Gastrocnemius medialis (tissue), 4 donors: ENCODE results near the gene SPEM1. TPM values are rescaled to one million over a fixed set of nuclear protein-coding genes. Genes with fewer than 3 reads are reported as not detected.

ENCODE experiments used
- ATAC-seq, 2 donors: fragments of 150-250 bp; one replicate each; pipeline ENCODE4 v1.9.1; 2016
- DNase-seq, 2 donors: peaks; one replicate each; pipeline ENCODE4 v3.0.0-alpha.2; 2019
- H3K27ac ChIP-seq, 4 donors: fragments of 200-600 bp; sonication (generic); 1 replicate in 1 of 4; 2 replicates in 3 of 4; pipeline ENCODE4 v1.5.1; 2016 to 2018; ENCODE audit warnings: mild to moderate bottlenecking in 2 of 4, moderate library complexity in 1 of 4
- H3K27me3 ChIP-seq, 3 donors: fragments of 200-600 bp; sonication (generic) in 2 of 3; 1 replicate in 1 of 3; 2 replicates in 2 of 3; pipeline versions ENCODE4 v1.5.1 to v1.6.0; 2016 to 2019; ENCODE audit warnings: mild to moderate bottlenecking in 1 of 3, moderate library complexity in 1 of 3
- H3K36me3 ChIP-seq, 2 donors: fragments of 200-600 bp; sonication (generic) in 1 of 2; one replicate each; pipeline ENCODE4 v1.5.1; 2017 to 2018
- H3K4me1 ChIP-seq, 2 donors: fragments of 200-600 bp; sonication (generic) in 1 of 2; one replicate each; pipeline ENCODE4 v1.5.1; 2016 to 2017; ENCODE audit warnings: mild to moderate bottlenecking in 2 of 2
- H3K4me3 ChIP-seq, 4 donors: fragments of 200-600 bp; sonication (generic) in 3 of 4; 1 replicate in 1 of 4; 2 replicates in 3 of 4; pipeline ENCODE4 v1.5.1; 2016 to 2019; ENCODE audit warnings: mild to moderate bottlenecking in 2 of 4
- H3K9me3 ChIP-seq, 3 donors: fragments of 200-600 bp; sonication (generic) in 2 of 3; 1 replicate in 1 of 3; 2 replicates in 2 of 3; pipeline ENCODE4 v1.5.1; 2016 to 2019
- POLR2A ChIP-seq, 2 donors: fragments of 450-650 bp; IDR thresholded peaks; one replicate each; pipeline ENCODE4 v1.6.1; 2017; ENCODE audit warnings: antibody characterized with exemption in 2 of 2, mild to moderate bottlenecking in 2 of 2, moderate library complexity in 2 of 2
- in situ Hi-C, 4 donors: fragments of 200-750 bp; cut with MboI; loops; one replicate each; pipeline versions ENCODE4 v1.15.0 to v1.8.0; 2017; ENCODE audit warnings: low sequenced_read_pairs in 4 of 4
- intact Hi-C: fragments of 100-400 bp; cut with DNase I; formaldehyde crosslinking; loops from one replicate; pipeline ENCODE4 v1.15.1; 2023; ENCODE audit warnings: low total_unique reads
- total RNA-seq, 4 donors: library from RNA; depleted of rRNA; stranded (reverse); fragments of >200 nt; gene quantifications; one replicate each; pipeline versions ENCODE4 v1.1.0 to v1.2.3, GENCODE V29; 2016
- TF ChIP-seq, protein P1 (sequence below), 5 experiments: fragments of 450-650 bp in 3 of 5; fragments of 200-600 bp in 2 of 5; sonication (generic) in 2 of 5; IDR thresholded peaks in 4 of 5; conservative IDR thresholded peaks in 1 of 5; 1 replicate in 4 of 5; 2 replicates in 1 of 5; pipeline ENCODE4 v1.5.1; 2016 to 2019; ENCODE audit warnings: antibody characterized with exemption in 5 of 5, mild to moderate bottlenecking in 3 of 5, moderate library complexity in 3 of 5

Gene SPEM1
- total RNA-seq, 4 donors from 2014 or later, result not detected

DNA sequence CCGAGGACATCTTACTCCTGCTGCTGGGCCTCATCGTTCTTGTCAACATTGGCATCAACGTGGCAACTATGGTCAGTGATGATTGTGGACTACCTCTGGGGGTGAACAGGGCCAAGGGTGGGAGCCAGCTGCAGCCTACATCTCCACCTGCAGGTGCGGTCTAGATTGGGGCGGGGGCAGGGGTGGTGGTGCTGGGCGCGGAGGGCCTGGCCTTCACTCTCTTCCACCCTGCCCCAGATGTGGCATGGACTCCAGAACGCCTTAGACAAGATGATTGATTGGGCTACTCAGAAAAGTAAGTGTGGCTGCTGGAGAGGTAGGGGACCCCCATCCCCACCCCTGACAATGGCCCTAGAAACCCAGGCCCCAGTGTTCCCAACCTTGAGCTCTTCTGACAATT lies 5.6 kb downstream of the SPEM1 start:
- no peak for ATAC-seq
- no peaks in the 10 kb centered on the region for H3K9me3 ChIP-seq
- no peaks in the 10 kb centered on the region for H3K4me1 ChIP-seq
- DNase-seq, result no peak
- no peaks in the 10 kb centered on the region for H3K27me3 ChIP-seq
- intact Hi-C loops (no loop called here), in situ Hi-C loops (loop anchor here in 1 of 4 donors (25.0 kb wide), 1 partner anchor 137 kb away; the partner anchor contains the start of genes SENP3 and TNFSF13)
- no peak overlapping the region for H3K4me3 ChIP-seq
- H3K36me3 ChIP-seq, result no peaks in the 10 kb centered on the region
- TF ChIP-seq, protein P1, sequence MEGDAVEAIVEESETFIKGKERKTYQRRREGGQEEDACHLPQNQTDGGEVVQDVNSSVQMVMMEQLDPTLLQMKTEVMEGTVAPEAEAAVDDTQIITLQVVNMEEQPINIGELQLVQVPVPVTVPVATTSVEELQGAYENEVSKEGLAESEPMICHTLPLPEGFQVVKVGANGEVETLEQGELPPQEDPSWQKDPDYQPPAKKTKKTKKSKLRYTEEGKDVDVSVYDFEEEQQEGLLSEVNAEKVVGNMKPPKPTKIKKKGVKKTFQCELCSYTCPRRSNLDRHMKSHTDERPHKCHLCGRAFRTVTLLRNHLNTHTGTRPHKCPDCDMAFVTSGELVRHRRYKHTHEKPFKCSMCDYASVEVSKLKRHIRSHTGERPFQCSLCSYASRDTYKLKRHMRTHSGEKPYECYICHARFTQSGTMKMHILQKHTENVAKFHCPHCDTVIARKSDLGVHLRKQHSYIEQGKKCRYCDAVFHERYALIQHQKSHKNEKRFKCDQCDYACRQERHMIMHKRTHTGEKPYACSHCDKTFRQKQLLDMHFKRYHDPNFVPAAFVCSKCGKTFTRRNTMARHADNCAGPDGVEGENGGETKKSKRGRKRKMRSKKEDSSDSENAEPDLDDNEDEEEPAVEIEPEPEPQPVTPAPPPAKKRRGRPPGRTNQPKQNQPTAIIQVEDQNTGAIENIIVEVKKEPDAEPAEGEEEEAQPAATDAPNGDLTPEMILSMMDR (IDR thresholded peaks at IDR 0.05 in 4 of 5, conservative IDR thresholded peaks at IDR 0.05 in 1 of 5), result no peak
- TF ChIP-seq POLR2A (IDR thresholded peaks at IDR 0.05), result no peak
- H3K27ac ChIP-seq, result no peak overlapping the region

DNA sequence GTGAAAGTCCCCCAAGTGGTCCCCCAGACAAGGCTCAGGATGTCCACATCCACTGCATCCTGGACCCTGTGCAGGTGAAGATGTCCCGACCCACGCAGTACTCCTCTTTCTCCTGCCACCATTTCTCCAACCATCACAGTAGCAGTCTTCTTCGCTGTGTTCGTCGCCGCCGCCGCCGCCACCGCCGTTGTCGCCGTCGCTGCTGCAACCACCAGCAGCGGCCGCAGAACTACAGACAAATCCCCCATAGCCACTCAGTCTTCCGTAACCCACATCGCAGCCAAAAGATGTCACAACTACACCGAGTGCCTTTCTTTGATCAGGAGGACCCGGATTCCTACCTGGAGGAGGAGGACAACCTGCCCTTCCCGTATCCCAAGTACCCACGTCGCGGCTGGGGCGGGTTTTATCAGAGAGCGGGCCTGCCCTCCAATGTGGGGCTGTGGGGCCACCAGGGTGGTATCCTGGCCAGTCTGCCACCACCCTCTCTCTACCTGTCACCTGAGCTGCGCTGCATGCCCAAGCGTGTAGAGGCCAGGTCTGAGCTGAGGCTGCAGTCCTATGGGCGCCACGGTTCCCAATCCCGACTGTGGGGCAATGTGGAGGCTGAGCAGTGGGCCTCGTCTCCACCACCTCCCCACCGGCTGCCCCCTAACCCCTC lies 6.2 kb downstream of the SPEM1 start:
- DNase-seq, result no peak
- in situ Hi-C loops (loop anchor here in 1 of 4 donors (25.0 kb wide), 1 partner anchor 136 kb away; the partner anchor contains the start of genes SENP3 and TNFSF13), intact Hi-C loops (no loop called here)
- H3K36me3 ChIP-seq, result no peaks in the 10 kb centered on the region
- no peaks in the 10 kb centered on the region for H3K27me3 ChIP-seq
- no peaks in the 10 kb centered on the region for H3K9me3 ChIP-seq
- no peaks in the 10 kb centered on the region for H3K4me1 ChIP-seq
- no peak for ATAC-seq
- H3K27ac ChIP-seq, result no peak overlapping the region
- H3K4me3 ChIP-seq, result no peak overlapping the region
- no peak for TF ChIP-seq POLR2A (IDR thresholded peaks at IDR 0.05)
- TF ChIP-seq, protein P1 (IDR thresholded peaks at IDR 0.05 in 4 of 5, conservative IDR thresholded peaks at IDR 0.05 in 1 of 5), result no peak

DNA sequence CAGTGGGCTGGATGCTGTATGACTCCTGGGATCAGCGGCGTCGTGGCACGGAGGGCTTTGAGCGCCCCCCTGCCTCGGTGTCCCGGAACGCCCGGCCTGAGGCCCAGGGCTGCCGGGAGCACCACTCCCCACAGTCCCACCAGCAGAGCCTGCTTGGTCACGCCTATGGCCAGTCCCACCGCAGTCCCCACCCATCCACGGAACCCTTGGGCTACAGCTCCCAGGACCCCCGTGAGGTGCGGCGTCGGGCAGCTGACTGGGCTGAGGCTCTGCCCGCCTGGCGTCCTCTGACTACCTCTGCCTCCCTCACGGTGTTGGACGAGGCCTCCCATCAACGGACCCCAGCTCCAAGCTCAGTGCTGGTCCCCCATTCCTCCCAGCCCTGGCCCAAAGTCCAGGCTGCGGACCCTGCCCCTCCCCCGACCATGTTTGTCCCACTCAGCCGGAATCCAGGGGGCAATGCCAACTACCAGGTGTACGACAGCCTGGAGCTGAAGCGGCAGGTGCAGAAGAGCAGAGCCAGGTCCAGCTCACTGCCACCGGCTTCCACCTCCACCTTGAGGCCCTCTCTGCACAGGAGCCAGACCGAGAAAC lies 6.9 kb downstream of the SPEM1 start:
- intact Hi-C loops, result no loop called here

DNA sequence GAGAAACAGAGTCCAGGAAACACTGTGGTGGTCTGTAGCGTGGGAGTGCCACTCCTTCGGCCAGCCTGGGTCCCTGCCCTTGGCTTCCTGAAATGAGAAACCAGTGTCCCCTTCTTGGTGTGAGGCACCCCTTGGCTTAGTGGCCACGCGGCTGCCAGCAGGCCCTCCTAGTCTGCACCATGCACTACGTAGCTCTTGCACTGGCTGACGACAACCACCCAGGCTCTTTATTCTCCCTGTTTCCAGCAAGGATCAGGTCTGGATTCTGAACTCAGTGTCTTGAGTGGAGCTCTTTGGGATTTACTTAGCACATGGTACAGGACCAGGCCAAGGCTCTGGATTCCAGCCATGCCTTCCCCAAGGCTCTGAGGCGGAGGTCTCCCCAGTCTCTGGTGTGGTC lies 7.4 kb downstream of the SPEM1 start:
- no peaks in the 10 kb centered on the region for H3K27me3 ChIP-seq
- no peak for TF ChIP-seq POLR2A (IDR thresholded peaks at IDR 0.05)
- TF ChIP-seq, protein P1 (IDR thresholded peaks at IDR 0.05 in 4 of 5, conservative IDR thresholded peaks at IDR 0.05 in 1 of 5), result no peak
- DNase-seq (no peak), ATAC-seq (no peak)
- H3K27ac ChIP-seq, result no peak overlapping the region
- H3K36me3 ChIP-seq, result no peaks in the 10 kb centered on the region
- no peaks in the 10 kb centered on the region for H3K9me3 ChIP-seq
- H3K4me3 ChIP-seq, result no peak overlapping the region
- intact Hi-C loops, result no loop called here
- in situ Hi-C loops, result loop anchor here in 1 of 4 donors (25.0 kb wide), 1 partner anchor 135 kb away; the partner anchor contains the start of genes SENP3 and TNFSF13
- no peaks in the 10 kb centered on the region for H3K4me1 ChIP-seq

More for the DNA sequence above, 6.9 kb downstream of the SPEM1 start:
- no peak overlapping the region for H3K4me3 ChIP-seq
- H3K9me3 ChIP-seq, result no peaks in the 10 kb centered on the region
- no peaks in the 10 kb centered on the region for H3K27me3 ChIP-seq
- H3K27ac ChIP-seq, result no peak overlapping the region
- TF ChIP-seq, protein P1 (IDR thresholded peaks at IDR 0.05 in 4 of 5, conservative IDR thresholded peaks at IDR 0.05 in 1 of 5), result no peak
- no peak for TF ChIP-seq POLR2A (IDR thresholded peaks at IDR 0.05)
- H3K36me3 ChIP-seq, result no peaks in the 10 kb centered on the region
- DNase-seq (no peak), ATAC-seq (no peak)
- in situ Hi-C loops, result loop anchor here in 1 of 4 donors (25.0 kb wide), 1 partner anchor 135 kb away; the partner anchor contains the start of genes SENP3 and TNFSF13
- no peaks in the 10 kb centered on the region for H3K4me1 ChIP-seq
